ENCODE data around the gene GPR143.

GRCh38 chrX:9788911-9789310 is 23.3 kb upstream of the GPR143 start:
- TF ChIP-seq CTCF (IDR thresholded peaks at IDR 0.05) = no peak
- TF ChIP-seq POLR2A (IDR thresholded peaks at IDR 0.05) = no peak

Measured in lower leg skin (tissue), 3 donors.